Cardiac septum (tissue), 1 donor: ENCODE measurements around the gene PTP4A2. TPM values are rescaled to one million over a fixed set of nuclear protein-coding genes. Genes with fewer than 3 reads are reported as not detected.

Experiments
- DNase-seq: peaks from one replicate; pipeline ENCODE4 v3.0.0-alpha.2; 2020; ENCODE audit warnings: low spot score
- intact Hi-C: fragments of 100-400 bp; cut with DNase I; formaldehyde crosslinking; loops from one replicate; pipeline ENCODE4 v1.14.0; 2022
- total RNA-seq: library from RNA; stranded (reverse); fragmentation: NEBNext Ultra II Directional; extraction: Animal tissue kit (Norgen Biotek cat#: 25700); gene quantifications from one replicate; pipeline ENCODE4 v1.2.1, GENCODE V29; 2021
- donor health status: DM: no; HTN: no; CAD: no.

PTP4A2 gene
- total RNA-seq, 1 donor from 2014 or later = 216 TPM

GRCh38 chr1:31871703-31872102, 66.5 kb downstream of the PTP4A2 start:
- intact Hi-C loops = no loop called here
- no peak for DNase-seq

DNA sequence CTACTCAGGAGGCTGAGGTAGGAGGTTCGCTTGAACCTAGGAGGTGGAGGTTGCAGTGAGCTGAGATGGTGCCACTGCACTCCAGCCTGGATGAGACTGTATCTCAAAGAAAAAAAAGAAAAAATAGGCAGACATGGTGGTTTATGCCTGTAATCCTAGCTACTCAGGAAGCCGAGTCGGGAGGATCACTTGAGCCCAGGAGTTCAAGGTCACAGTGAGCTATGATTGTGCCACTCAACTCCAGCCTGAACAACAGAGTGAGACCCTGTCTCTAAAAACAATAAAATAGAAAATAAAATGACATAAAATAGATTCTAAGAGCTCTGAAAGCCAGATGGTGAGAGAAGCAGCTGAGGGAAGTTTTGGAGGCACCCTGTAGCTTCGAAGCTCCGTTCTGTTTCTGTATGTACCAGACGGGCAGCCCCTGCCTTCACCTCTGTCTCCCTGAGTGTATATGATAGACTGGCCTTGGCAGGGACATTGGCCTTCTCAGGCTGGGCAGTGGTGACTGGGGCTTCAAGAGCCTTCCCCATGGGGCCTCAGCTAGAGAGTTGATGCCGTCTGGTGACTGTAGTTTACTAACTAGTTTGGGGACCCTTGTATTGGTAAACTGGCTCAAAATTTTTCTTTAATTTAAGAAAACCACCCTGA, 68.0 kb downstream of the PTP4A2 start:
- DNase-seq = no peak
- intact Hi-C loops = no loop called here

DNA sequence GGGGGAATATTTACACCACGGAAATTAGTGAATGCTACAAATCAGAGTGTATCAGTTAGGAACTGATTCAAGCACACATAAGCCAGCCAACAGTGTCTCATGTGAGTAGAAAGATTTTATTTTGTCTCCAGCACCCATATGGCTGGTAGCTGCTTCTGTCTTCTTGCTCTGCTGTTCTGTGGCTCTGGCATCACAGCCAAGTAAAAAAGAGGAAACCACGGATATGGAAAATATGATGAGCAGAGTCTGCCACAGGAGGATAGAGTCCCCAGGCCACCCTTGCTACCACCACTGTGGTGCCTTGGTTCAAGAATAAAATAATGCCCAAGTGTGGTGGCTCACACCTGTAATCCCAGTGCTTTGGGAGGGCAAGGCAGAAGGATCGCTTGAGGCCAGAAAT, 68.7 kb downstream of the PTP4A2 start:
- intact Hi-C loops = no loop called here
- DNase-seq = no peak

GRCh38 chr1:31868862-31869261, 69.3 kb downstream of the PTP4A2 start:
- intact Hi-C loops = no loop called here
- DNase-seq = no peak

GRCh38 chr1:31867546-31867945, 70.6 kb downstream of the PTP4A2 start:
- intact Hi-C loops = no loop called here

GRCh38 chr1:31866450-31867032, 71.6 kb downstream of the PTP4A2 start:
- intact Hi-C loops = no loop called here
- DNase-seq = no peak

More at GRCh38 chr1:31867546-31867945, 70.6 kb downstream of the PTP4A2 start:
- no peak for DNase-seq

- intact Hi-C loops = no loop called here
Measured at GRCh38 chr1:31865728-31866449, 72.3 kb downstream of the PTP4A2 start.

GRCh38 chr1:31862071-31862470, 76.1 kb downstream of the PTP4A2 start:
- intact Hi-C loops = no loop called here
- no peak for DNase-seq

More at GRCh38 chr1:31865728-31866449, 72.3 kb downstream of the PTP4A2 start:
- no peak for DNase-seq

DNA sequence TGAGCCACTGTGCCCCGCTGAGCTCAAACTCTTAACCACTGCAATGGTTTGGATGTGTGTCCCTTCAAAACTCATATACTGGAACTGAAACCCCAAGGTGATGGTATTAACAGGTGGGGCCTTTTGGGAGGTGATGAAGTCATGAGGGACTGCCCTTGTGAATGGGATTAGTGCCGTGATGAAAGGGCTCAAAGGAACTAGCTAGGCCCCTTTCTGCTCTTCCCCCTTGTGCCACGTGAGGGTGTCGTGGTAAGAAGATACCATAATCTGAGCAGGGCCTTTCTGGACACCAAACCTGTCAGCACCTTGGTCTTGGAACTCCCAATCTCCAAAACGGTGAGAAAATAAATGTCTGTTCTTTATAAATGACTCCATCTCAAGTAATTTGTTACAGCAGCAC, 76.8 kb downstream of the PTP4A2 start:
- intact Hi-C loops = no loop called here

GRCh38 chr1:31860581-31860980, 77.6 kb downstream of the PTP4A2 start:
- intact Hi-C loops = no loop called here

More for the DNA sequence above, 76.8 kb downstream of the PTP4A2 start:
- DNase-seq = no peak

GRCh38 chr1:31859719-31860118, 78.4 kb downstream of the PTP4A2 start:
- intact Hi-C loops = no loop called here
- DNase-seq = no peak

More at GRCh38 chr1:31860581-31860980, 77.6 kb downstream of the PTP4A2 start:
- no peak for DNase-seq

DNA sequence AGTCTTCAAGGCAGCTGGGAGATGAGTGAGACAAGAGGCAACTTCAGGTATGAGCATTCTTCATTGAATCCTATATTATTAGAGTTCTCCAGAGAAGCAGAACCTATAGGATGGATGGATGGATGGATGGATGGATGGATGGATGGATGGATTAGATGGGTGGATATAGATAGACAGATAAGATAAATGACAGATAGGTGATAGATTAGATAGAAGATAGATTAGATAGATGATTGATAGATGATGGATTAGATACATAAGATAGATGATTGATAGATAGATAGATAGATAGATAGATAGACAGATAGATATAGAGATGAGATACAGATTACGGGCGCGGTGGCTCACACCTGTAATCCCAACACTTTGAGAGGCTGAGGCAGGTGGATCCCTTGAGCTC, 79.1 kb downstream of the PTP4A2 start:
- no peak for DNase-seq
- intact Hi-C loops = no loop called here

DNA sequence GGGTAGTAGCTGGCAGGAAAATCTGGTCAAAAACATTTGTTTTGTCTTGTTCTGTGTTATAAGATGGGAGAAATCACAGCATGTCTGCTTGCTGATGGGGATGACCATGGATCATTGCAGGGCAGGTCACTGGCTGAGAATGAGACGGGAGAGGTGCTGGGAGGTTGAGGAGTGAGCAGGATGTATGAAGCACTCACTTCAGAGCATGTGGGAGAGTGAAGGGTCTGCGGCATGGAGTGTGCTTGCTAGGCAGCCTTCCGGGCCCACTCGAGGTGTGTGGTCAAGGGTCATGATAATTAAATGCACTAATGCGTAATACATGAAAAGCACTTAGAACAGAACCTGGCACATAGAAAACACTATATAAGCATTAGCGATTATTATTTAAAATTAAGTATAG, 80.3 kb downstream of the PTP4A2 start:
- no peak for DNase-seq
- intact Hi-C loops = no loop called here

Other genes starting within 250 kb of the PTP4A2 start
- gene COL16A1, start 234.4 kb downstream of the PTP4A2 start, total RNA-seq = 45.9 TPM
- 7.7 TPM for gene ADGRB2, start 174.0 kb downstream of the PTP4A2 start, total RNA-seq
- 0.19 TPM for gene SPOCD1, start 122.3 kb downstream of the PTP4A2 start, total RNA-seq
- gene KHDRBS1, start 75.5 kb upstream of the PTP4A2 start, total RNA-seq = 73.1 TPM
- 7.1 TPM for gene TMEM39B, start 134.6 kb upstream of the PTP4A2 start, total RNA-seq
- gene KPNA6, start 169.7 kb upstream of the PTP4A2 start, total RNA-seq = 81.4 TPM
- gene TXLNA, start 241.3 kb upstream of the PTP4A2 start, total RNA-seq = 24.5 TPM